ENCODE measurements around the gene SLC37A3. TPM values are rescaled to one million over a fixed set of nuclear protein-coding genes. Genes with fewer than 3 reads are reported as not detected.

SLC37A3 gene
- total and polyA plus RNA-seq, 2 of the 13 experiments (the other 11 are each of a cell fraction or from before 2014, with no cell fraction given) = 21.3 to 27.9 TPM

DNA sequence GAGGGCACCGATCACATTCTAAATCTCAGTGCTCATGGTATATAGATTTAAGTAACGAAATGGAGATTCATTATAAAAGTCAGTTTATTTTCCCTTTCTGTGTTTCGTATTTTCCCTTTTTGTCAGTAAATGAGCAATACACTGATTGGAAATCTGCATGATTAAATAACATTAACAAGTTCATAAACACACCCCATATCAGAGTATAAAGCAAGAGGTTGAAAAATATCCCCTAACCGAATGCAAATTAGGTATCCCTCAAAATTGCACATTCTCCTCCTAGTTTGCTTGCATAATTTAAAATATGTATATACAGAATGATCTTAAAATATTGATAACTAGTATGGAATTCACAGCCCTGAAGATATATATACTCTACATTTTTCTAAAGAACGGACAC lies 64.6 kb downstream of the SLC37A3 start (continued):
- no peak for TF ChIP-seq ZNF790 (CRISPR knock-in tag; IDR thresholded peaks at IDR 0.05; ENCODE audit: borderline replicate concordance)
- no peak for TF ChIP-seq ZNF780A (CRISPR knock-in tag; IDR thresholded peaks at IDR 0.05)

DNA sequence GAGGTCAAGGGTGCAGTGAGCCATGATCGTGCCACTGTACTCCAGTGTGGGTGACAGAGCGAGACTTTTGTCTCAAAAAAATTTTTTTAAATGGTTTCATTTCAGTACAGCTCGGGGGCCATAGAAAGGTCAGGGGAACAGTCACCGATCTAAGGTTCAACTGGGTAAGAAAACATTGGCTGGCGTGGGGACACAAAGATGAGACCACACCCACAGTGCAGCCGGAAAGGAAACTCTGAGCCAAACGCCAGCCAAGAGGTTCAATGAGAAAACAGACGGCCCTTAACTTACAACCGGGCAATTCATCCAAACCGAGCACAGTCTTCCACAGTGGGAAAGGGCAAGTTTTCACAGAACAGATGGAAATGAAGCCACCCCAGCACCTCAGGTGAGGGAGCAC lies 65.1 kb downstream of the SLC37A3 start:
- WGBS (ENCODE audit: low lambda C conversion rate) = 91% methylated on average over 10 of the region's 10 CpGs
- H3K27me3 ChIP-seq (ENCODE audit: control insufficient read depth in 1 of 2, insufficient read depth in 2 of 2, low read length in 2 of 2) = no peaks in the 10 kb centered on the region
- intact Hi-C loops (cut with micrococcal nuclease; ENCODE audit: unreplicated experiment) (no loop called here), in situ Hi-C loops (cut with HindIII; ENCODE audit: extremely low pct_ligation_motif_present, low pct_unique_long_range_greater_than_20kb) (loop anchor here (25.0 kb wide), 1 partner anchor 246 kb away; no protein-coding TSS in a partner anchor)
- H3K4me1 ChIP-seq (ENCODE audit: insufficient read depth, low read length) = no peaks in the 10 kb centered on the region
- H4K20me1 ChIP-seq (ENCODE audit: insufficient read depth, low read length) = no peaks in the 10 kb centered on the region
- CTCF ChIA-PET (ENCODE audit: low intra/inter-chr PET ratio, low total read pairs) = no interaction called here
- H2AFZ ChIP-seq (ENCODE audit: low read length) = no peak overlapping the region
- FAIRE-seq (no peak), ATAC-seq (no peak), DNase-seq (ENCODE audit: low spot score) (no peak)
- POLR2A ChIA-PET = no interaction called here
- no peak overlapping the region for H3K4me2 ChIP-seq (ENCODE audit: low read depth, low read length)
- no peak overlapping the region for H3K27ac ChIP-seq (ENCODE audit: extremely low read length, insufficient read depth, low read length)
- BruUV-seq (replicated peaks) = no TSS peak
- H3K9ac ChIP-seq (ENCODE audit: insufficient read depth, low read depth, low read length) = no peak overlapping the region
- H3K36me3 ChIP-seq (replicated peaks in 1 of 2; ENCODE audit: control insufficient read depth in 1 of 2, insufficient read depth in 2 of 2, low read length in 2 of 2) = peaks cover 1 to 12% of the 10 kb centered on the region in 2 experiments; a peak in 4 of 5 replicates
- TF ChIP-seq NPAS2 (CRISPR knock-in tag; IDR thresholded peaks at IDR 0.05; ENCODE audit: borderline replicate concordance) = no peak
- TF ChIP-seq MYC (CRISPR knock-in tag; IDR thresholded peaks at IDR 0.05; ENCODE audit: borderline replicate concordance) = no peak
- no peak for TF ChIP-seq ZNF75D (CRISPR knock-in tag; IDR thresholded peaks at IDR 0.05; ENCODE audit: borderline replicate concordance)
- TF ChIP-seq, protein P1, sequence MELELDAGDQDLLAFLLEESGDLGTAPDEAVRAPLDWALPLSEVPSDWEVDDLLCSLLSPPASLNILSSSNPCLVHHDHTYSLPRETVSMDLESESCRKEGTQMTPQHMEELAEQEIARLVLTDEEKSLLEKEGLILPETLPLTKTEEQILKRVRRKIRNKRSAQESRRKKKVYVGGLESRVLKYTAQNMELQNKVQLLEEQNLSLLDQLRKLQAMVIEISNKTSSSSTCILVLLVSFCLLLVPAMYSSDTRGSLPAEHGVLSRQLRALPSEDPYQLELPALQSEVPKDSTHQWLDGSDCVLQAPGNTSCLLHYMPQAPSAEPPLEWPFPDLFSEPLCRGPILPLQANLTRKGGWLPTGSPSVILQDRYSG (CRISPR knock-in tag; IDR thresholded peaks at IDR 0.05) = no peak
- no peak for TF ChIP-seq ZNF557 (CRISPR knock-in tag; IDR thresholded peaks at IDR 0.05)
- TF ChIP-seq, protein P2, sequence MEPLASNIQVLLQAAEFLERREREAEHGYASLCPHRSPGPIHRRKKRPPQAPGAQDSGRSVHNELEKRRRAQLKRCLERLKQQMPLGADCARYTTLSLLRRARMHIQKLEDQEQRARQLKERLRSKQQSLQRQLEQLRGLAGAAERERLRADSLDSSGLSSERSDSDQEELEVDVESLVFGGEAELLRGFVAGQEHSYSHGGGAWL (CRISPR knock-in tag; IDR thresholded peaks at IDR 0.05) = no peak
- TF ChIP-seq, protein P3, sequence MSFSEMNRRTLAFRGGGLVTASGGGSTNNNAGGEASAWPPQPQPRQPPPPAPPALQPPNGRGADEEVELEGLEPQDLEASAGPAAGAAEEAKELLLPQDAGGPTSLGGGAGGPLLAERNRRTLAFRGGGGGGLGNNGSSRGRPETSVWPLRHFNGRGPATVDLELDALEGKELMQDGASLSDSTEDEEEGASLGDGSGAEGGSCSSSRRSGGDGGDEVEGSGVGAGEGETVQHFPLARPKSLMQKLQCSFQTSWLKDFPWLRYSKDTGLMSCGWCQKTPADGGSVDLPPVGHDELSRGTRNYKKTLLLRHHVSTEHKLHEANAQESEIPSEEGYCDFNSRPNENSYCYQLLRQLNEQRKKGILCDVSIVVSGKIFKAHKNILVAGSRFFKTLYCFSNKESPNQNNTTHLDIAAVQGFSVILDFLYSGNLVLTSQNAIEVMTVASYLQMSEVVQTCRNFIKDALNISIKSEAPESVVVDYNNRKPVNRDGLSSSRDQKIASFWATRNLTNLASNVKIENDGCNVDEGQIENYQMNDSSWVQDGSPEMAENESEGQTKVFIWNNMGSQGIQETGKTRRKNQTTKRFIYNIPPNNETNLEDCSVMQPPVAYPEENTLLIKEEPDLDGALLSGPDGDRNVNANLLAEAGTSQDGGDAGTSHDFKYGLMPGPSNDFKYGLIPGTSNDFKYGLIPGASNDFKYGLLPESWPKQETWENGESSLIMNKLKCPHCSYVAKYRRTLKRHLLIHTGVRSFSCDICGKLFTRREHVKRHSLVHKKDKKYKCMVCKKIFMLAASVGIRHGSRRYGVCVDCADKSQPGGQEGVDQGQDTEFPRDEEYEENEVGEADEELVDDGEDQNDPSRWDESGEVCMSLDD (CRISPR knock-in tag; IDR thresholded peaks at IDR 0.05; ENCODE audit: borderline replicate concordance) = no peak
- TF ChIP-seq, protein P4, sequence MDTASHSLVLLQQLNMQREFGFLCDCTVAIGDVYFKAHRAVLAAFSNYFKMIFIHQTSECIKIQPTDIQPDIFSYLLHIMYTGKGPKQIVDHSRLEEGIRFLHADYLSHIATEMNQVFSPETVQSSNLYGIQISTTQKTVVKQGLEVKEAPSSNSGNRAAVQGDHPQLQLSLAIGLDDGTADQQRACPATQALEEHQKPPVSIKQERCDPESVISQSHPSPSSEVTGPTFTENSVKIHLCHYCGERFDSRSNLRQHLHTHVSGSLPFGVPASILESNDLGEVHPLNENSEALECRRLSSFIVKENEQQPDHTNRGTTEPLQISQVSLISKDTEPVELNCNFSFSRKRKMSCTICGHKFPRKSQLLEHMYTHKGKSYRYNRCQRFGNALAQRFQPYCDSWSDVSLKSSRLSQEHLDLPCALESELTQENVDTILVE (CRISPR knock-in tag; IDR thresholded peaks at IDR 0.05) = no peak
- TF ChIP-seq KAT7 (CRISPR knock-in tag; IDR thresholded peaks at IDR 0.05; ENCODE audit: borderline replicate concordance) = no peak
- no peak for TF ChIP-seq BCL6 (CRISPR knock-in tag; IDR thresholded peaks at IDR 0.05)
- TF ChIP-seq, protein P5, sequence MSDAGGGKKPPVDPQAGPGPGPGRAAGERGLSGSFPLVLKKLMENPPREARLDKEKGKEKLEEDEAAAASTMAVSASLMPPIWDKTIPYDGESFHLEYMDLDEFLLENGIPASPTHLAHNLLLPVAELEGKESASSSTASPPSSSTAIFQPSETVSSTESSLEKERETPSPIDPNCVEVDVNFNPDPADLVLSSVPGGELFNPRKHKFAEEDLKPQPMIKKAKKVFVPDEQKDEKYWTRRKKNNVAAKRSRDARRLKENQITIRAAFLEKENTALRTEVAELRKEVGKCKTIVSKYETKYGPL (CRISPR knock-in tag; IDR thresholded peaks at IDR 0.05) = no peak
- TF ChIP-seq MED13 (CRISPR knock-in tag; IDR thresholded peaks at IDR 0.05) = no peak
- no peak for TF ChIP-seq TRIM24 (CRISPR knock-in tag; IDR thresholded peaks at IDR 0.05)
- TF ChIP-seq AGO2 (optimal IDR thresholded peaks at IDR 0.05; ENCODE audit: low read depth, low read length) = no peak
- H3K79me2 ChIP-seq (ENCODE audit: insufficient read depth, low read length) = no peaks in the 10 kb centered on the region
- H3K4me3 ChIP-seq (replicated peaks in 1 of 3; ENCODE audit: insufficient read depth in 1 of 3, low read depth in 2 of 3, low read length in 3 of 3) = no peak overlapping the region
- no peaks in the 10 kb centered on the region for H3K9me3 ChIP-seq (ENCODE audit: low read length)

Data from HepG2 (cell line).